ENCODE results near the gene NUDT8. TPM values are rescaled to one million over a fixed set of nuclear protein-coding genes. Genes with fewer than 3 reads are reported as not detected.
A peak's percentile ranks its signal among the peaks of the same experiment; 100 is the strongest.

NUDT8 gene
- total and polyA plus RNA-seq, 9 of the 15 experiments (the other 6 are each of a cell fraction or from before 2014, with no cell fraction given): 0.23 to 27.8 (median 5.0) TPM

GRCh38 chr11:67583247-67584204, 46.2 kb downstream of the NUDT8 start, which contains the start of gene GSTP1 (continued):
- TF ChIP-seq PHB2 (IDR thresholded peaks at IDR 0.05; ENCODE audit: low read depth) (no peak), E2F8 (IDR thresholded peaks at IDR 0.05; ENCODE audit: low read depth, partially characterized antibody) (peak; percentile 28), ZNF436 (CRISPR knock-in tag; IDR thresholded peaks at IDR 0.05) (no peak), ZNF407 (IDR thresholded peaks at IDR 0.05; ENCODE audit: low read depth) (no peak), KAT7 (CRISPR knock-in tag; IDR thresholded peaks at IDR 0.05; ENCODE audit: borderline replicate concordance) (no peak; the same call in 1 of the 2 replicates), RBM22 (IDR thresholded peaks at IDR 0.05; ENCODE audit: low read depth, low read length, poor library complexity, severe bottlenecking) (peak; percentile 49)
- TF ChIP-seq, protein P1, sequence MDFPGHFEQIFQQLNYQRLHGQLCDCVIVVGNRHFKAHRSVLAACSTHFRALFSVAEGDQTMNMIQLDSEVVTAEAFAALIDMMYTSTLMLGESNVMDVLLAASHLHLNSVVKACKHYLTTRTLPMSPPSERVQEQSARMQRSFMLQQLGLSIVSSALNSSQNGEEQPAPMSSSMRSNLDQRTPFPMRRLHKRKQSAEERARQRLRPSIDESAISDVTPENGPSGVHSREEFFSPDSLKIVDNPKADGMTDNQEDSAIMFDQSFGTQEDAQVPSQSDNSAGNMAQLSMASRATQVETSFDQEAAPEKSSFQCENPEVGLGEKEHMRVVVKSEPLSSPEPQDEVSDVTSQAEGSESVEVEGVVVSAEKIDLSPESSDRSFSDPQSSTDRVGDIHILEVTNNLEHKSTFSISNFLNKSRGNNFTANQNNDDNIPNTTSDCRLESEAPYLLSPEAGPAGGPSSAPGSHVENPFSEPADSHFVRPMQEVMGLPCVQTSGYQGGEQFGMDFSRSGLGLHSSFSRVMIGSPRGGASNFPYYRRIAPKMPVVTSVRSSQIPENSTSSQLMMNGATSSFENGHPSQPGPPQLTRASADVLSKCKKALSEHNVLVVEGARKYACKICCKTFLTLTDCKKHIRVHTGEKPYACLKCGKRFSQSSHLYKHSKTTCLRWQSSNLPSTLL (IDR thresholded peaks at IDR 0.05): peak; percentile 79
- TF ChIP-seq, protein P2, sequence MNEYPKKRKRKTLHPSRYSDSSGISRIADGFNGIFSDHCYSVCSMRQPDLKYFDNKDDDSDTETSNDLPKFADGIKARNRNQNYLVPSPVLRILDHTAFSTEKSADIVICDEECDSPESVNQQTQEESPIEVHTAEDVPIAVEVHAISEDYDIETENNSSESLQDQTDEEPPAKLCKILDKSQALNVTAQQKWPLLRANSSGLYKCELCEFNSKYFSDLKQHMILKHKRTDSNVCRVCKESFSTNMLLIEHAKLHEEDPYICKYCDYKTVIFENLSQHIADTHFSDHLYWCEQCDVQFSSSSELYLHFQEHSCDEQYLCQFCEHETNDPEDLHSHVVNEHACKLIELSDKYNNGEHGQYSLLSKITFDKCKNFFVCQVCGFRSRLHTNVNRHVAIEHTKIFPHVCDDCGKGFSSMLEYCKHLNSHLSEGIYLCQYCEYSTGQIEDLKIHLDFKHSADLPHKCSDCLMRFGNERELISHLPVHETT (CRISPR knock-in tag; conservative IDR thresholded peaks at IDR 0.05 in 1 of 2, IDR thresholded peaks at IDR 0.05 in 1 of 2): no peak; a peak in 1 of 4 replicates
- TF ChIP-seq, protein P3, sequence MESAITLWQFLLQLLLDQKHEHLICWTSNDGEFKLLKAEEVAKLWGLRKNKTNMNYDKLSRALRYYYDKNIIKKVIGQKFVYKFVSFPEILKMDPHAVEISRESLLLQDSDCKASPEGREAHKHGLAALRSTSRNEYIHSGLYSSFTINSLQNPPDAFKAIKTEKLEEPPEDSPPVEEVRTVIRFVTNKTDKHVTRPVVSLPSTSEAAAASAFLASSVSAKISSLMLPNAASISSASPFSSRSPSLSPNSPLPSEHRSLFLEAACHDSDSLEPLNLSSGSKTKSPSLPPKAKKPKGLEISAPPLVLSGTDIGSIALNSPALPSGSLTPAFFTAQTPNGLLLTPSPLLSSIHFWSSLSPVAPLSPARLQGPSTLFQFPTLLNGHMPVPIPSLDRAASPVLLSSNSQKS (CRISPR knock-in tag; IDR thresholded peaks at IDR 0.05): no peak

All from K562 (cell line).